Peyer's patch (tissue), 4 donors: ENCODE measurements around the gene PDE4D.

Experiments
- POLR2A ChIP-seq, 2 donors: fragments of 450-650 bp; IDR thresholded peaks; one replicate each; pipeline ENCODE4 v1.5.1; 2017; ENCODE audit warnings: antibody characterized with exemption in 2 of 2, mild to moderate bottlenecking in 2 of 2, moderate library complexity in 2 of 2
- TF ChIP-seq, protein P1 (sequence below), 6 experiments: fragments of 450-650 bp in 4 of 6; fragments of 200-600 bp in 2 of 6; sonication (generic) in 1 of 6; IDR thresholded peaks; one replicate each; pipeline ENCODE4 v1.5.1; 2017 to 2019; ENCODE audit warnings: antibody characterized with exemption in 6 of 6, mild to moderate bottlenecking in 3 of 6, moderate library complexity in 1 of 6

- TF ChIP-seq, protein P1, sequence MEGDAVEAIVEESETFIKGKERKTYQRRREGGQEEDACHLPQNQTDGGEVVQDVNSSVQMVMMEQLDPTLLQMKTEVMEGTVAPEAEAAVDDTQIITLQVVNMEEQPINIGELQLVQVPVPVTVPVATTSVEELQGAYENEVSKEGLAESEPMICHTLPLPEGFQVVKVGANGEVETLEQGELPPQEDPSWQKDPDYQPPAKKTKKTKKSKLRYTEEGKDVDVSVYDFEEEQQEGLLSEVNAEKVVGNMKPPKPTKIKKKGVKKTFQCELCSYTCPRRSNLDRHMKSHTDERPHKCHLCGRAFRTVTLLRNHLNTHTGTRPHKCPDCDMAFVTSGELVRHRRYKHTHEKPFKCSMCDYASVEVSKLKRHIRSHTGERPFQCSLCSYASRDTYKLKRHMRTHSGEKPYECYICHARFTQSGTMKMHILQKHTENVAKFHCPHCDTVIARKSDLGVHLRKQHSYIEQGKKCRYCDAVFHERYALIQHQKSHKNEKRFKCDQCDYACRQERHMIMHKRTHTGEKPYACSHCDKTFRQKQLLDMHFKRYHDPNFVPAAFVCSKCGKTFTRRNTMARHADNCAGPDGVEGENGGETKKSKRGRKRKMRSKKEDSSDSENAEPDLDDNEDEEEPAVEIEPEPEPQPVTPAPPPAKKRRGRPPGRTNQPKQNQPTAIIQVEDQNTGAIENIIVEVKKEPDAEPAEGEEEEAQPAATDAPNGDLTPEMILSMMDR (IDR thresholded peaks at IDR 0.05): peak in 1 of 6 experiments; percentile 5
- TF ChIP-seq POLR2A (IDR thresholded peaks at IDR 0.05): no peak
These were observed 719.9 kb downstream of the PDE4D start for GRCh38 chr5:59173578-59173977.
